Measurements from ENCODE around the gene TMPRSS6. TPM values are rescaled to one million over a fixed set of nuclear protein-coding genes. Genes with fewer than 3 reads are reported as not detected.

TMPRSS6 gene
- total RNA-seq = not detected

DNA sequence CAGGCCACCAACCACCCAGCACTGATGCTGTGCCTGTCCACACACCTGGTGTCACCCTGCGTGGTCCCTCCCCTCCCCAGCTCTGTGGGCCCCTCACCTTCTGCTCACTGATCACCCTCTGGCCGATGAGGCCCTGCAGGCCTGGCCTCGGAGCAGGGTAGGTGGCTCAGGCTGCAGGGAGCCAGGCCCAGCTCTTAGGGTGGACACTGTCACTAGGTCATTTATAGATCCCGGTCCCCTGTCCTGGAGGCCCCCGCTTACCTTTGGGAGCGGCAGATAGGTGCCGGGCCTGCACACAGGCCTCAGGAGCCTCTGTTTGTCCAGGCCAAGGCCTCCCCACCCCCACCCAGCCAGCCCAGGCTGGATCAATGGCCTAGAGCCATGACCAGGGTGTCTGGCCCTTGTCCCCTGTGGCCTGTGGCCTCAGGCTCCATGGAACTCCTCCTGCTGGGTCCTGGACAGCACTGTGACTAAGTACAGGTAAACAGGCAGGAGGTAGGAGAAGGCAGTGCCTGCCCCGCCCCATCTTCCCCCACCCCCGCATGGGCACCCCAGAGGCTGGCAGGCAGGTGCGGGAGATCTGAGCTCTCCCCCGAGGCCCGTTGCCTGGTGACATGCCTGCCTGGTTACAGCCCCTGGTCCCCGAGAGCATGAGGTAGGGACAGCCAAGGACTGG, at the start of gene TMPRSS6:
Gene TMPRSS6, minus strand, starts transcription at position 472 of the 676 bp plus-strand sequence. CDS start 6,296 bp downstream, outside the sequence.
- intact Hi-C loops (cut with DNase I) = no loop called here
- DNase-seq (ENCODE audit: low spot score) = no peak
- no peak for ATAC-seq

- intact Hi-C loops (cut with DNase I) = no loop called here
- no peak for DNase-seq (ENCODE audit: low spot score)
These were observed 49.4 kb upstream of the TMPRSS6 start for GRCh38 chr22:37158963-37159290.

DNA sequence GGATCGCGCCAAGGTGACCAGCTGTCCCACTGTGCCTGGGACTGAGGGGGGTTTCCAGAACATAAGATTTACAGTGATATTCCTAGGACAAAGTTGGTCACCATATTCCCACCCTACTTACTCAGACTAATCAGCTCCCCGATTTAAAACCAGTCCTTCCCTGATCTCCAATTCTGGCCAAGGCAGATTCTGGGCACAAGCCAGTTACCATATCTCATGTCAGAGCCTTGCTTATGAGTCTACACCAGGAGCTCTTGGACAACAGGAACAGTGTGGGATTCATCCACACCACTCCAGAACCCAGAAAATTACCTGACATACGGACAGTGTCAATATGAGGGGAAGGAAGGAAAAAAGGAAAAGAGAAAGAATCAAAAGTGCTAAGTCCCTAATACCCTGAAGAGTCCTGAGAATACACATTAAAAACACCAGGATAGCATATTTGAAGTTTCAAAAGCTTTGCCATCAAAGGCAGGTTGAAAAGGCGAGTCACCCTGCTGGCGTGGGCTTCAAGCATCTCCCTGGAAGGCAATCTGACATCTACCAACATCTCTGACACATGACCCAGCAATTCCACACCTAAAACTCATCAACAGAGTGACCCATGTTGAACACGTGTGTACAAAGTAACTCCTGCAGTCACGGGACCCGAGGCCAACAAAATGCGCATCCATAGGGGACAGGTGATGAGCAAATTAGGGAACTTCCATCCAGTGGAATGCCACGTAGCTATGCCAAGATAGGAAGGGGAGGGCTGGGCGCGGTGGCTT, 48.2 kb upstream of the TMPRSS6 start:
- intact Hi-C loops (cut with DNase I) = no loop called here
- ATAC-seq (no peak), DNase-seq (ENCODE audit: low spot score) (no peak)

More at GRCh38 chr22:37158963-37159290, 49.4 kb upstream of the TMPRSS6 start:
- no peak for ATAC-seq

DNA sequence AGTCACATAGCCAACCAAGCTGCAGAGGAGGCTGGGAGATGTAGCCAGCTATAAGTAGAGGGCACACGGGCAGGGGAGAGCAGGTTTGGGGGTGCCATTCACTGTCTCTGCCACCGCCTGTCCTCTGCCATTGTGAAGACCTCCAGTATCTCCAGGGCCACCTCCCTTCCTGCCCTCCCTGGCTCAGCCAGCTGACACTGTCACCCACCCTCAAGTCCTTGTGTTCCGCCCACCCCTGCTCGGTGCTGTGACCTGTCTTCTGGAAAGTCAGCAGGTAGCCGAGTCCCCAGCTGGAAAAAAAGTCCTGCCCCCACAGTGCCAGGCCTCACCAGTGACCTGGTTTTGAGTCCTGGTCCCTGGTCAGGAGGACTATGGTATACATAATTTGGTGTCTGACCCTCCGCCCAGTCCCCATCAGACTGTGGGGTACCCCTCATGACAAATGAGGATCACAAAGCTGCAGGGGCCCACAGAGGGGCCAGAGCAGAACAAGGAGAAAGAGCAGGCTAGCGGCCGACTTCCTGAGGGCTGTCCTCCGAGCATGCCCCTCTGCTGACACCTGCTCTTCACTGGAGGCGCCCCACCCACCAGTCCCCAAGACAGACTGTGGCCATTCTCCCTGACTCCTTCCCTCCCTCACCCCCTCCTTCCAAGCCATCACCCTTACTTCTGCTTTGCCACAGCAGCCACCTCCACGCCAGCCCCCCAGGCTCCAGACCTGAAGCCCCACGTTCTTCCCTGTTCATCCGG, 47.3 kb upstream of the TMPRSS6 start:
- ATAC-seq = no peak
- intact Hi-C loops (cut with DNase I) = no loop called here
- no peak for DNase-seq (ENCODE audit: low spot score)

DNA sequence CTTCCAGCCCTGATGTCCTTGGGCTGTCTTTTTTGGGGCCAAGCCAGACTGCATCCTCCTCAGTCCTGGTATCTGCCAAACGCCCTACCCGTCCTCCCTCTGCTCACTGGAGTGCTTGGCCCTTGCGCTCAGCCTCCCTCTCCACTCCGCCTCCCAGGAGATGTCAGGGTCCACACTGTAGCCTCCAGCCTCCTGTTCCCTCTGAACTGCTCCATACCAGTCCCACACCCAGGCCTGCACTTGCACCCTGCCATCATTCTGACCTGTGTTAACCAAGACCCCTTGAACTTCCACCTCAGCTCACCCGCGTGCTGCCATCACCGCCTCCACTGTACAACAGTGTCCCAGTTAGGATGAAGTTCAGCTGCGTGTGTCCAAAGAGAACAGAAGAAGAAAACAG, 46.5 kb upstream of the TMPRSS6 start:
- DNase-seq (ENCODE audit: low spot score) = no peak
- intact Hi-C loops (cut with DNase I) = no loop called here
- ATAC-seq = no peak

DNA sequence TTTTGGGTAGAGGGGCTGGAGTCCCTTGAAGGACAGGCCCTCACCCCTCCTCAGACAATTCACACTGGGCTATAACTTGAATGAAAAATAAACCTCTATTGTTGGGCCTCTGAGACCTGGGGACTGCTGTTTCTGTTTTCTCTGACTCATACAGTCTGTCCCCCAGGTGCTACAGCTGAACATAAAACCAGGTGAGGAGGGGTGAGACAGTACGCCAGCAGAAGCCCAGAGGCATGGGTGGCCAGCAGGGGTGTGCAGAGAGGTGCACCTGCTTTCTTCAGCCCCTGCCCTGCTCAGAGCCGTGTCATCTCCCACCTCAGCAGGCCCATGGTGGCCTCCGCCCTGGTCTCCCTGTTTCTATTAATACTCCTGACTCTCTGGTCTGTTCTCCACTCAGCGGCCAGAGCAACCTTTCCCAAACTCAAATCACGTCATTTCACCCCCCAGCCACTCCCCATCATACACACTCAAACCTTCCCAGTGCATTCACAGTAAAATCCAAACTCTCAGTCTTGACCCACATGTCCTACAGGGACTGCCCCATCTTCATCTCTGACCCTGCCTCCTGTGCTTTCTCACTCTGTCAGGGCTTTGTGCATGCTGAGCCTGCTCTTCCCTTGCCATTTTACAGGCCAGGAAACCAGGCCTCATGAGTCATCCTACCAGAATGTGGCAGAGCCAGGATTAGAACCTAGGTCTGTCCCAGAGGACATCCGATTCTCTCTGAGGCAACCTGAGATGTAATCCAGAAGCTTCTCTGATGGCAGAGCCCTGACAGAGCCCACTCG, 45.6 kb upstream of the TMPRSS6 start:
- ATAC-seq (no peak), DNase-seq (ENCODE audit: low spot score) (no peak)
- intact Hi-C loops (cut with DNase I) = no loop called here

DNA sequence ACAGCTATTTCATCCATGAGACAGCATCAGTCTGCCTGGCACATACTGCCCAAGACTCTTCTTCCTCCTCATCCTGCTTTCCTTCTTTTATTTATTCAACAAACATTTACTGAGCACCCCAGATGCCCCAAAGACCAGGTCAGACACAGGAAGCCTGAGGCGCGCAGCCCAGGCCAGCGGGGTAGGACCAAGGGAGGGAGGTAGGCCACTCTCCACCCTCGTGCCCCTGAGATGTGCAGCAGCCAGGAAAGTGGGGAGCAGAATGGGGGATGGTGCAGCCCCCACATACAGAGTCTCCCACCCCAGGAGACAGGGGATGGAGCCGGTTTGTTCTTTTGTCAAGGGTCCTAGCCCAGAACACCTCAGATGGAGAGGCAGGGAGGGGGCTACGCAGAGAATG, 44.4 kb upstream of the TMPRSS6 start:
- intact Hi-C loops (cut with DNase I) = no loop called here
- DNase-seq (ENCODE audit: low spot score) = no peak
- no peak for ATAC-seq

DNA sequence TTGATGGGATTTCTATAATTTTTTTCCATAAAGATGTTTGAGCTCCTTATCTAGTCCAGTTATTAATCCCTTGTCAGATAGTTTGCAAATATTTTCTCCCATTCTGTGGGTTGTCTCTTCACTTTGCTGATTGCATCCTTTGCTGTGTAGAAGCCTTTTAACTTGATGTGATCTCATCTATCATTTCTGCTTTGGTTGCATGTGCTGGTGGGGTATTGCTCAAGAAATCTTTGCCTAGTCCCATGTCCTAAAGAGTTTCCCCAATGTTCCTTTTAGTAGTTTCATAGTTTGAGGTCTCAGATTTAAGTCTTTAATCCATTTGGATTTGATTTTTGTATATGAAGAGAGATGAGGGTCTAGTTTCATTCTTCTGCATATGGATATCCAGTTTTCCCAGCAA, 41.9 kb upstream of the TMPRSS6 start:
- DNase-seq (ENCODE audit: low spot score) = no peak
- ATAC-seq = no peak
- intact Hi-C loops (cut with DNase I) = no loop called here

GRCh38 chr22:37150701-37151100, 41.2 kb upstream of the TMPRSS6 start:
- ATAC-seq (no peak), DNase-seq (ENCODE audit: low spot score) (no peak)
- intact Hi-C loops (cut with DNase I) = no loop called here

DNA sequence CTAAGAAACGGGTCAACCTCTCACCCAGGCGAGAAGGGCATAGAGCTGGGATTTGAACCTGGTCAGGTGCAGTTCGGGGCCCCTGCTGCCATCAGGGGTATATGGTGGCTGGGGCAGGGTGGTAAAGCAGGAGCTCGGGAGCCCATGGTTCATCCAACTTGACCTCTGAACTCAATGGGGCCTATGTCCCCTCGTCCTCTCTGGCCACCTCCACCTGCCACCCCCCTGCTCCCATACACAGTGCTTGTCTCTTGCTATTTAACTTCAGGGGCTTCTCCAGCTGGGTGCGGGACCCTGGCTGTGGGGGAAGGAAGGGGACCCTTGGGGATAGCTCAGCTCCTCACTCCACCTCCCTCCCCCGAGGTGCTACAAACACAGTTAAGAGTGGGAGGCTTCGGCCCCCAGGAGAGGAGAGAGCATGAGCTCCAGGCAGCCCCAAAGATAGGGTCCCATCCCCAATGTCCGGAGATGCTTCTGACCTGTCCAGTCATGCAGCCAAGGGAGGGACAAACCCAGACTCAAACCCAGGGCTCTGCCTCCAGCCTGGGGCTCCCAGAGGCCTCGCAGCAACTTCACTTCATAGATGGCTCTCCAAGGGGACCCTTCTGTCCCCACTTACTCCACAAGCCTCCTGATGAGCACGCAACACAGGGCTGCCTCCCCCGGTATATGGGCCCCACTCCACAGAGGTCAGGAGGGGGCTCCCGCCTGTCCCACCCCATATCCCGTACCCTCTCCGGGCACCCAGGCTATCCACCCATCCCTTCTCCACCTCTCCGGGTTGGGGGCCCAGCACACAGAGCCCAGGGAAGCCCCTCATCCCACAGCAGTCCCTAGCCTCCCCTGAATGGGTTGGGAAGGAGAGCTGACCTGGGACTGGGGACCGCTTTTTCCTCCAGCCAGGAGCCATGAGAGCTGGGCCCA, 39.5 kb upstream of the TMPRSS6 start:
- ATAC-seq = peak; percentile 10

GRCh38 chr22:37148031-37148651, 38.6 kb upstream of the TMPRSS6 start:
- intact Hi-C loops (cut with DNase I) = no loop called here
- ATAC-seq (no peak), DNase-seq (ENCODE audit: low spot score) (no peak)

More for the DNA sequence above, 39.5 kb upstream of the TMPRSS6 start:
- no peak for DNase-seq (ENCODE audit: low spot score)
- intact Hi-C loops (cut with DNase I) = no loop called here

GRCh38 chr22:37147186-37147990, 37.9 kb upstream of the TMPRSS6 start:
- no peak for ATAC-seq
- DNase-seq (ENCODE audit: low spot score) = no peak
- intact Hi-C loops (cut with DNase I) = no loop called here

DNA sequence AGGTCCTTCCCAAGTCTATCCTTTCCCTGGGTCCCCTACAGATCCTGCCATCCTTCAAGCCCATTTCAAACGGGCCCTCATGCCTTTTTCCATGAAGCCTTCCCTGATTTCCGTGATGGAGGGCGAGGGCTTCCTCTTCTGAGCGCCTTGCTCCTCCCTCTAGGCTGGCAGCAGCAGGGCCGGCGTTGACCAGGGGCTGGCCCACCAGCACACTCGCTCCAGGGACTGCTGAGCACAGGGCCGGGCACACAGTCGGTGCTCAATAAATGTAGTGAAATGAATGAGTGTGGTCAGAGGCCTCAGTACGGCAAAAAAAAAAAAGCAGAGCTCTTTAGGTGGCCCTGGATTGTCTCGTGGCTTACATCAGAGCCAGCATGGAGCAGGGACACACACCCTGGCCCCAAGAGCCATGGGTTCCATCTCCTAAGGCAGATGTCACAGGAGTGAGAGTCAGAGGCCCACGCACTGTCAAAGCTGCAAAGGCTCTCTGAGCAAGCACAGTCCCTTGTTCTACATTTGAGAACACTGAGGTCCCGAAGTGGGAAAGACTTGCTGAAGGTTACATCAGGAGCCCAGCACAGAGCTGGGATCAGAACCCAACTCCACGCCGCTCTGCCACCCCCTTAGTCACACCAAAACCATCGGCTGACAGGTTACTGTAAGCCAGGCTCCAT, 37.1 kb upstream of the TMPRSS6 start:
- DNase-seq (ENCODE audit: low spot score) = no peak
- intact Hi-C loops (cut with DNase I) = no loop called here
- ATAC-seq = no peak

DNA sequence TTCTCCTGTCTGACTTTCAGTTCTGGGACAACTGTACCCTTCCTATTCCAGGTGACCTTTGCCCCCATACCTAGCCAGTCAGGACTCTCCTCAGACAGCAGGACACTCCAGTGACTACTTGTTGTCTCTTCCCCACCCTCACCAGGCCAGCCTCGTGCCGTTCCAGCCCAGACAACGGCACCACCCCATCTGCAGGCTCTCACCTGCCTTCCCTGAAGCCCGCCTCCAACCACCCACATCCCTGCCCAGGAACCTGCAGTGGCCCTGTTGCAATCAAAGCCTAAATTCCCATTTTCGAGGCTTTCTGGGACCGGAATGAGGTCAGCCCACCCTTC, 36.5 kb upstream of the TMPRSS6 start:
- ATAC-seq = no peak

DNA sequence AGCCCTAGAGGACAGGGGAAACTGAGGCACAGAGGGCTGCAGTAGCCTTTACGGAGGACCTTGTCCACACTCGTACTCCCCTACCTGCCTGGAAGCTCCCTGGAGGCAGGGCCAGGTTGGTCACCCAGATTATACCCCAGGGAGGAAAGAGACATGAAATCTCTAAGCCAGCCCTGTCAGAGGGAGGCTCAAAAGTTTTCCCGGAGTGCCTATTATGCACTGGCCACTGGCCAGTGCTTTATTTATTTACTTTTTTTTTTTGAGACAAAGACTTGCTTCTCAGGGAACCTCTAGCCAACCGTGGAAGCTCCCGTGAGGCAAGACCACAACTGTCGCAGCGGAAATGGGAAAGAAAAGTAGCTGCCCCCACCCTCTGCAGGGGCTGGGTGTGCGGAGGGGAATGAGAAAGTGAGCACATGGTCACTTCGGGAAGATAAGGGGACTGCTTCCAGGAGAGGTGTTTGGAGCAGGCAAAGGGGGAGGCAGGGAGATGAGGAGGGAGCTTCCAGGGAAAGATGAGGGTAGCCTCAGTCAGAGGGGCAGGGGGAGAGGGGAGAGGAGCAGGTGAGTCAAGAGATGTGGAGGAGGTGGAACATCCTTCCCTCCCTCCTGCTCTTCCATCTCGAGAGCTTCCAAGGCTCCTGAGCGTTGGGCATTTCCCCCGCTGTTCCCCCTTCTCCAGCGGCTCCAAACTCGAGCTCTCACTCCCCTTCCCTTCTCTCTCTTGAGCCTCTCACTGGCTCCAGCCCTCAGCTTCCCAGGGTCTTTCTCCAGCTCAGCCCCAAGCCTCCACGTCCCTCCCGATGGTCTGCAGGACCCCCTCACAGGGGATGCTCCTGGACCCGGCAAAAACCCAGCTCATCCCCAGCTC, 35.9 kb upstream of the TMPRSS6 start:
- ATAC-seq = no peak
- DNase-seq (ENCODE audit: low spot score) = no peak
- intact Hi-C loops (cut with DNase I) = no loop called here

More for the DNA sequence above, 36.5 kb upstream of the TMPRSS6 start:
- DNase-seq (ENCODE audit: low spot score) = no peak
- intact Hi-C loops (cut with DNase I) = no loop called here

DNA sequence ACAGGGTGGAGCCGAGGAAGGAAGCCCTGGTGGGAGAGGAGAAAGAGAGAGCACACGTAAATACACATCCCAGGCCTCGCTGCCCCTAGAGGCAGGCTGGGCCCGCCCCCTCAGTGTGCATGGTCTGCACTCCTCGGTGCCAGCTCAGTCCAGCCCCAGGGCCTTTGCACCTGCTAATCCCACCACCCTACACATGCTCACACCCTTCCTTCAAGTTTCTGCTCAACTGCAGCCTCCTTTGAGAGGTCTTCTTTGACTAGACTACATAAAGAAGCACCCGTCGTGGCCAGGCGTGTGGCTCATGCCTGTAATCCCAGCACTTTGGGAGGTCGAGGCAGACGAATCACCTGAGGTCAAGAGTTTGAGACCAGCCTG, 34.7 kb upstream of the TMPRSS6 start:
- ATAC-seq (no peak), DNase-seq (ENCODE audit: low spot score) (no peak)
- intact Hi-C loops (cut with DNase I) = no loop called here

Measured in sciatic nerve (tissue), 2 donors.